ENCODE measurements around the gene KIF5B. TPM values are rescaled to one million over a fixed set of nuclear protein-coding genes. Genes with fewer than 3 reads are reported as not detected.
"Not testable (repeated sequence)": the region's sequence is repeated elsewhere in the genome, so short reads cannot be mapped to it uniquely, and the experiment has no call there.

Gene KIF5B
- total and polyA plus RNA-seq, 3 experiments from 2014 or later = 26.1 to 98.5 (median 97.4) TPM

- Mint-ChIP-seq H3K4me3 (peak overlapping the region in 6 of 7 donors; percentile 3 to 77 (median 44)), H3K27ac (peak overlapping the region in 6 of 8 donors; percentile 17 to 88 (median 34)), H3K4me1 (peaks cover 73 to 90% (median 84%) of the 10 kb centered on the region in 3 donors), H3K36me3 (peaks cover 6 to 75% (median 26%) of the 10 kb centered on the region in 3 donors)
- H3K9me3 ChIP-seq (ENCODE audit: low read length); H3K4me3 ChIP-seq (ENCODE audit: low read length); H3K27me3 Mint-ChIP-seq; H3K27me3 ChIP-seq (ENCODE audit: insufficient read depth, low read length, poor library complexity, severe bottlenecking); H3K27ac ChIP-seq (ENCODE audit: low read depth, low read length); H3K9me3 Mint-ChIP-seq; DNase-seq; CTCF ChIA-PET: not testable (repeated sequence)
- POLR2A ChIA-PET = interaction anchor here (0.6 kb wide), 1 partner anchor 11 kb away, joined by 4 read pairs; no protein-coding TSS in a partner anchor
- Histone ChIP-seq H3K4me1 (ENCODE audit: insufficient read depth, low read length) (peaks cover 49% of the 10 kb centered on the region), H3K36me3 (ENCODE audit: insufficient read depth, low read length) (peaks cover 22% of the 10 kb centered on the region)
These were observed 13.5 kb downstream of the KIF5B start for GRCh38 chr10:32042730-32043129.

- H3K27ac ChIP-seq (ENCODE audit: low read depth, low read length) = no peak overlapping the region
- peaks cover 0 to 75% (median 24%) of the 10 kb centered on the region in 3 donors for H3K36me3 Mint-ChIP-seq
- H3K9me3 ChIP-seq (ENCODE audit: low read length) = no peaks in the 10 kb centered on the region
- no peaks in the 10 kb centered on the region for H3K27me3 ChIP-seq (ENCODE audit: insufficient read depth, low read length, poor library complexity, severe bottlenecking)
- no peaks in the 10 kb centered on the region for H3K27me3 Mint-ChIP-seq
- peak overlapping the region in 4 of 7 donors; percentile 1 to 24 (median 10) for H3K4me3 Mint-ChIP-seq
- ChIA-PET CTCF (interaction anchor here (0.6 kb wide), 1 partner anchor 14 kb away, joined by 3 read pairs; no protein-coding TSS in a partner anchor), POLR2A (no interaction called here)
- DNase-seq = no peak
- peak overlapping the region; percentile 4 to 87 (median 22) for H3K27ac Mint-ChIP-seq
- no peak overlapping the region for H3K4me3 ChIP-seq (ENCODE audit: low read length)
- H3K36me3 ChIP-seq (ENCODE audit: insufficient read depth, low read length) = peaks cover 24% of the 10 kb centered on the region
- H3K4me1 Mint-ChIP-seq = peaks cover 62 to 77% (median 77%) of the 10 kb centered on the region in 3 donors
- no peaks in the 10 kb centered on the region for H3K9me3 Mint-ChIP-seq
- peaks cover 47% of the 10 kb centered on the region for H3K4me1 ChIP-seq (ENCODE audit: insufficient read depth, low read length)
These were observed 14.8 kb downstream of the KIF5B start for GRCh38 chr10:32041290-32042028.

GRCh38 chr10:32039734-32040133 is 16.5 kb downstream of the KIF5B start:
- no peak overlapping the region for H3K27ac ChIP-seq (ENCODE audit: low read depth, low read length)
- H3K36me3 ChIP-seq (ENCODE audit: insufficient read depth, low read length) = peaks cover 38% of the 10 kb centered on the region
- no peak overlapping the region for H3K4me3 ChIP-seq (ENCODE audit: low read length)
- no peaks in the 10 kb centered on the region for H3K27me3 ChIP-seq (ENCODE audit: insufficient read depth, low read length, poor library complexity, severe bottlenecking)
- Mint-ChIP-seq H3K36me3 (peaks cover 6 to 75% (median 28%) of the 10 kb centered on the region in 3 donors), H3K9me3 (no peaks in the 10 kb centered on the region), H3K27ac (peak overlapping the region in 4 of 8 donors; percentile 1 to 73 (median 46)), H3K4me1 (peaks cover 45 to 60% (median 60%) of the 10 kb centered on the region in 3 donors), H3K27me3 (no peaks in the 10 kb centered on the region), H3K4me3 (peak overlapping the region in 1 of 7 donors; percentile 5)
- ChIA-PET POLR2A (no interaction called here), CTCF (no interaction called here)
- peaks cover 30% of the 10 kb centered on the region for H3K4me1 ChIP-seq (ENCODE audit: insufficient read depth, low read length)
- H3K9me3 ChIP-seq (ENCODE audit: low read length) = no peaks in the 10 kb centered on the region
- no peak for DNase-seq

- H3K4me3 Mint-ChIP-seq = no peak overlapping the region
- H3K27ac Mint-ChIP-seq = no peak overlapping the region
- H3K4me1 ChIP-seq (ENCODE audit: insufficient read depth, low read length) = peaks cover 20% of the 10 kb centered on the region
- ChIA-PET POLR2A (no interaction called here), CTCF (no interaction called here)
- H3K27ac ChIP-seq (ENCODE audit: low read depth, low read length) = no peak overlapping the region
- H3K27me3 Mint-ChIP-seq = no peaks in the 10 kb centered on the region
- H3K4me3 ChIP-seq (ENCODE audit: low read length) = no peak overlapping the region
- H3K36me3 ChIP-seq (ENCODE audit: insufficient read depth, low read length) = peaks cover 40% of the 10 kb centered on the region
- no peaks in the 10 kb centered on the region for H3K27me3 ChIP-seq (ENCODE audit: insufficient read depth, low read length, poor library complexity, severe bottlenecking)
- peaks cover 36 to 50% (median 50%) of the 10 kb centered on the region in 3 donors for H3K4me1 Mint-ChIP-seq
- H3K9me3 ChIP-seq (ENCODE audit: low read length) = no peaks in the 10 kb centered on the region
- peaks cover 6 to 76% (median 27%) of the 10 kb centered on the region in 3 donors for H3K36me3 Mint-ChIP-seq
- DNase-seq = no peak
- H3K9me3 Mint-ChIP-seq = no peaks in the 10 kb centered on the region
These were observed 17.4 kb downstream of the KIF5B start for GRCh38 chr10:32038777-32039176.

DNA sequence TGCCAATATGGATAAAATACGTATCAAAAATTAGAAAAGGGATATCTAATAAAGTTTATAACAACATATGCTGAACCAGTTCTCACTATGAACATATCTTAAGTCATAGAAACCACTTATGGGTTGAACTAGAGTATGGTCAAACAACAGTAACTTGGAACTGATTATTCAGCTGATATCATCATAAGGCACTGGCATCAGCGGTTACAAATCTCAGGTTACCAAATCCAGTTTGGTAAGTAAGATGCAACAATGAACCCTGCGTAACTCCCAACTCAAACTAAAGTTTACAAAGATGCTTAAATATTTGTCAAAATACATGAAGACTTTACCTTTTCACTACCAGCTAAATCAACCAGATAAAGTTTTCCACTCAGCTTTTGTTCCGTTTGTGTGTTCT is 19.3 kb downstream of the KIF5B start:
- Mint-ChIP-seq H3K9me3 (no peaks in the 10 kb centered on the region), H3K27ac (no peak overlapping the region), H3K4me1 (peaks cover 25 to 42% (median 36%) of the 10 kb centered on the region in 3 donors), H3K27me3 (no peaks in the 10 kb centered on the region), H3K36me3 (peaks cover 11 to 82% (median 36%) of the 10 kb centered on the region in 3 donors), H3K4me3 (no peak overlapping the region)
- Histone ChIP-seq H3K36me3 (ENCODE audit: insufficient read depth, low read length) (peaks cover 56% of the 10 kb centered on the region), H3K27me3 (ENCODE audit: insufficient read depth, low read length, poor library complexity, severe bottlenecking) (no peaks in the 10 kb centered on the region), H3K27ac (ENCODE audit: low read depth, low read length) (no peak overlapping the region), H3K4me1 (ENCODE audit: insufficient read depth, low read length) (peaks cover 6% of the 10 kb centered on the region), H3K4me3 (ENCODE audit: low read length) (no peak overlapping the region), H3K9me3 (ENCODE audit: low read length) (no peaks in the 10 kb centered on the region)
- ChIA-PET POLR2A (interaction anchor here (0.5 to 0.6 kb wide), 2 partner anchors 12 to 187 kb away, joined by 3 to 4 read pairs; no protein-coding TSS in a partner anchor), CTCF (no interaction called here)
- DNase-seq = no peak

DNA sequence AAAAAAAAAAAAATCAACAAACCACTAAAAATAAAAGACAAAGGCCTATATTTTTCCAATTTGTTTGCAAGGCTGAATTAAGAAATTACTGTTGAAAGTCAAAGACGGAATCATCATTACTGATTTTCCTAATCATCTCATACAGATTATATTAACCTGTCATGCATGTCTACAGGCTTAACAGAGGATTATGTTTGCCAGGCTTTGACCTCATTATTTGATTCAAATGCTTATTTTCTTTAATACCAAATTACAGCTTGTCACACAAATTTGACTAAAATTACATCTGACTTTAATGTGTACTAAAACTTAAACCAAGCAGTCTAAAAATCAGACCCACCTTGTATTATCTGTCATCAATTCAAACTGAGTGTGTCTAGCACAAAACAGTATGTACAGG is 21.2 kb downstream of the KIF5B start:
- no peak for DNase-seq
- Mint-ChIP-seq H3K36me3 (peaks cover 11 to 87% (median 39%) of the 10 kb centered on the region in 3 donors), H3K27me3 (no peaks in the 10 kb centered on the region), H3K4me3 (no peak overlapping the region), H3K9me3 (no peaks in the 10 kb centered on the region), H3K4me1 (peaks cover 16 to 29% (median 27%) of the 10 kb centered on the region in 3 donors), H3K27ac (no peak overlapping the region)
- Histone ChIP-seq H3K4me1 (ENCODE audit: insufficient read depth, low read length) (no peaks in the 10 kb centered on the region), H3K27me3 (ENCODE audit: insufficient read depth, low read length, poor library complexity, severe bottlenecking) (no peaks in the 10 kb centered on the region), H3K9me3 (ENCODE audit: low read length) (no peaks in the 10 kb centered on the region), H3K36me3 (ENCODE audit: insufficient read depth, low read length) (peaks cover 56% of the 10 kb centered on the region), H3K27ac (ENCODE audit: low read depth, low read length) (no peak overlapping the region), H3K4me3 (ENCODE audit: low read length) (no peak overlapping the region)
- CTCF ChIA-PET = interaction anchor here (0.8 kb wide), 1 partner anchor 173 kb away, joined by 3 read pairs; no protein-coding TSS in a partner anchor
- POLR2A ChIA-PET = no interaction called here

DNA sequence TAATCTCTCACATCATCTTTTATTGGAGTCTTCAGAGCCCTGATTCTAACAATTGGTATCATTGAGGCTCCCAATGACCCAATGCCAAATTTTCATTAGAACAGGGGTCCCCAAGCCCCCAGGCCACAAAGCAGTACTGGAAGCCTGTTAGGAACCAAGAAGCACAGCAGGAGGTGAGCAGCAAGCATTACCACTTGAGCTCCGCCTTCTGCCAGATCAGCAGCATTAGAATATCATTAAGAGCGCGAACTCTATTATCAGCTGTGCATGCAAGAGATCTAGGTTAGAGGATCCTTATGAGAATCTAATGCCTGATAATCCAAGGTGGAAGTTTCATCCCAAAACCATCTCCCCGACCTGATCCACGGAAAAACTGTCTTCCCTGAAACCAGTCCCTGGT is 23.1 kb downstream of the KIF5B start:
- Histone ChIP-seq H3K27me3 (ENCODE audit: insufficient read depth, low read length, poor library complexity, severe bottlenecking) (no peaks in the 10 kb centered on the region), H3K4me3 (ENCODE audit: low read length) (no peak overlapping the region), H3K27ac (ENCODE audit: low read depth, low read length) (no peak overlapping the region), H3K4me1 (ENCODE audit: insufficient read depth, low read length) (no peaks in the 10 kb centered on the region), H3K36me3 (ENCODE audit: insufficient read depth, low read length) (peaks cover 65% of the 10 kb centered on the region), H3K9me3 (ENCODE audit: low read length) (no peaks in the 10 kb centered on the region)
- ChIA-PET CTCF (interaction anchor here (1.4 kb wide), 1 partner anchor 56 kb away, joined by 4 read pairs; no protein-coding TSS in a partner anchor), POLR2A (no interaction called here)
- peak overlapping the region in 2 of 8 donors; percentile 22 to 26 for H3K27ac Mint-ChIP-seq
- peaks cover 11 to 93% (median 40%) of the 10 kb centered on the region in 3 donors for H3K36me3 Mint-ChIP-seq
- no peaks in the 10 kb centered on the region for H3K27me3 Mint-ChIP-seq
- no peak for DNase-seq
- no peak overlapping the region for H3K4me3 Mint-ChIP-seq
- peaks cover 19 to 30% (median 25%) of the 10 kb centered on the region in 3 donors for H3K4me1 Mint-ChIP-seq
- no peaks in the 10 kb centered on the region for H3K9me3 Mint-ChIP-seq

GRCh38 chr10:32031920-32032319 is 24.3 kb downstream of the KIF5B start:
- no peaks in the 10 kb centered on the region for H3K27me3 Mint-ChIP-seq
- no peak overlapping the region for H3K4me3 Mint-ChIP-seq
- H3K4me1 Mint-ChIP-seq = peaks cover 19 to 28% (median 23%) of the 10 kb centered on the region in 3 donors
- peaks cover 14 to 95% (median 37%) of the 10 kb centered on the region in 3 donors for H3K36me3 Mint-ChIP-seq
- H3K4me3 ChIP-seq (ENCODE audit: low read length) = no peak overlapping the region
- H3K27me3 ChIP-seq (ENCODE audit: insufficient read depth, low read length, poor library complexity, severe bottlenecking) = no peaks in the 10 kb centered on the region
- no peaks in the 10 kb centered on the region for H3K9me3 ChIP-seq (ENCODE audit: low read length)
- peak overlapping the region in 2 of 8 donors; percentile 54 to 76 for H3K27ac Mint-ChIP-seq
- peaks cover 67% of the 10 kb centered on the region for H3K36me3 ChIP-seq (ENCODE audit: insufficient read depth, low read length)
- POLR2A ChIA-PET = no interaction called here
- CTCF ChIA-PET = no interaction called here
- no peaks in the 10 kb centered on the region for H3K9me3 Mint-ChIP-seq
- H3K27ac ChIP-seq (ENCODE audit: low read depth, low read length) = no peak overlapping the region
- no peaks in the 10 kb centered on the region for H3K4me1 ChIP-seq (ENCODE audit: insufficient read depth, low read length)
- DNase-seq = no peak
